ENCODE results near the gene XCR1.

The XCR1 gene

GRCh38 chr3:45991341-45991740 is 35.9 kb downstream of the XCR1 start:
- Histone ChIP-seq H3K4me3 (no peak overlapping the region), H3K27me3 (ENCODE audit: low read depth) (no peaks in the 10 kb centered on the region), H3K4me1 (peaks cover 3% of the 10 kb centered on the region; the same call in 1 of the 2 replicates), H3K36me3 (replicated peaks) (0 out of 2 replicates have a peak, but pooled peaks cover 3% of the 10 kb centered on the region), H3K9me3 (no peaks in the 10 kb centered on the region)
- in situ Hi-C loops (cut with MboI; ENCODE audit: low sequenced_read_pairs): no loop called here
- DNase-seq (ENCODE audit: low spot score in 2 of 2): no peak

GRCh38 chr3:45990181-45990580 is 37.1 kb downstream of the XCR1 start:
- H3K27me3 ChIP-seq (ENCODE audit: low read depth): no peaks in the 10 kb centered on the region

GRCh38 chr3:45988804-45989203 is 38.5 kb downstream of the XCR1 start:
- Histone ChIP-seq H3K36me3 (replicated peaks) (peaks cover 10% of the 10 kb centered on the region), H3K9me3 (no peaks in the 10 kb centered on the region), H3K27me3 (ENCODE audit: low read depth) (no peaks in the 10 kb centered on the region), H3K4me1 (no peaks in the 10 kb centered on the region; the same call in 1 of the 2 replicates), H3K4me3 (no peak overlapping the region)
- no peak for DNase-seq (ENCODE audit: low spot score in 2 of 2)
- in situ Hi-C loops (cut with MboI; ENCODE audit: low sequenced_read_pairs): no loop called here

More at GRCh38 chr3:45990181-45990580, 37.1 kb downstream of the XCR1 start:
- Histone ChIP-seq H3K36me3 (replicated peaks) (peaks cover under 1% of the 10 kb centered on the region; the same call in 1 of the 2 replicates), H3K9me3 (no peaks in the 10 kb centered on the region), H3K4me1 (peaks cover 3% of the 10 kb centered on the region; the same call in 1 of the 2 replicates), H3K4me3 (no peak overlapping the region)
- in situ Hi-C loops (cut with MboI; ENCODE audit: low sequenced_read_pairs): no loop called here
- no peak for DNase-seq (ENCODE audit: low spot score in 2 of 2)

- no peak overlapping the region for H3K4me3 ChIP-seq
- in situ Hi-C loops (cut with MboI; ENCODE audit: low sequenced_read_pairs): no loop called here
- peaks cover 12% of the 10 kb centered on the region for H3K36me3 ChIP-seq (replicated peaks)
- DNase-seq (ENCODE audit: low spot score in 2 of 2): no peak
- no peaks in the 10 kb centered on the region; the same call in 1 of the 2 replicates for H3K4me1 ChIP-seq
- H3K27me3 ChIP-seq (ENCODE audit: low read depth): no peaks in the 10 kb centered on the region
- H3K9me3 ChIP-seq: no peaks in the 10 kb centered on the region
These were observed 38.9 kb downstream of the XCR1 start for GRCh38 chr3:45988362-45988761.

GRCh38 chr3:45987368-45988291 is 39.7 kb downstream of the XCR1 start:
- in situ Hi-C loops (cut with MboI; ENCODE audit: low sequenced_read_pairs): no loop called here
- DNase-seq (ENCODE audit: low spot score in 2 of 2): no peak
- Histone ChIP-seq H3K36me3 (replicated peaks) (peaks cover 19% of the 10 kb centered on the region), H3K4me1 (no peaks in the 10 kb centered on the region), H3K27me3 (ENCODE audit: low read depth) (no peaks in the 10 kb centered on the region), H3K4me3 (no peak overlapping the region), H3K9me3 (no peaks in the 10 kb centered on the region)

DNA sequence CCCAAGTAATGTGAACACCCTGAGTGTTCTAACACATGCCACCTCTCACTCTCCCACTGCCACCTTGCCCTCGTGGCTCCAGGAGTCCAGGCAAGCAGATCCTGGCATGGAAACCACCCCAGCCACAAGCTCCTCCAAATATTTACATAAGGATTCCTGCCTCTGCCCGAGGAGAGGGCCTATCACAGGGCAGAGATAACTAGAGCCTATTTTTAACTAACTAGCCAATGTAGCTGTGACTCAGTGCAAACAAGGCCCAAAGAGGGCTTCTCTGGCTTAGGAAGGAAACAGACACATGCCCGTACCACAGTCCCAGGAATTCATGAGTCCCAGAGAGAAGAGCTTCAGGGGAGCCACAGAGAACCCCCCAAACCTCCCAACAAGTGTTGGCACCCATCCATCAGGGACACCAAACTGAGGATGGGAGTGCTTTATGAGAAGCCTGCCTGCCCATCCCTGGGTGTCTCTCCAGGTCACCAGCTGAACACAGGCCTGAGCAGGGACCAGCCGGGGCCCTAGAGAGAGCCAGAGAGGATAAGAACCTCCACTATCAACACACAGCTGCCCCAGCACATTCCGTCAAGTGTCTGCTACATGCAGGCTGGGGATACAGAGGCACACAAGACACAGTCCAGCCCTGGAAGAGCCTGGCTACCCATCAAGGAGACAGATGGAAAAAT is 40.8 kb downstream of the XCR1 start:
- no peak for DNase-seq (ENCODE audit: low spot score in 2 of 2)
- Histone ChIP-seq H3K27me3 (ENCODE audit: low read depth) (no peaks in the 10 kb centered on the region), H3K4me3 (no peak overlapping the region), H3K4me1 (no peaks in the 10 kb centered on the region), H3K9me3 (no peaks in the 10 kb centered on the region), H3K36me3 (replicated peaks) (peaks cover 30% of the 10 kb centered on the region)
- in situ Hi-C loops (cut with MboI; ENCODE audit: low sequenced_read_pairs): no loop called here

GRCh38 chr3:45985532-45986302 is 41.6 kb downstream of the XCR1 start:
- in situ Hi-C loops (cut with MboI; ENCODE audit: low sequenced_read_pairs): no loop called here
- Histone ChIP-seq H3K36me3 (replicated peaks) (peaks cover 37% of the 10 kb centered on the region), H3K4me3 (no peak overlapping the region), H3K4me1 (no peaks in the 10 kb centered on the region), H3K27me3 (ENCODE audit: low read depth) (no peaks in the 10 kb centered on the region), H3K9me3 (no peaks in the 10 kb centered on the region)
- no peak for DNase-seq (ENCODE audit: low spot score in 2 of 2)

DNA sequence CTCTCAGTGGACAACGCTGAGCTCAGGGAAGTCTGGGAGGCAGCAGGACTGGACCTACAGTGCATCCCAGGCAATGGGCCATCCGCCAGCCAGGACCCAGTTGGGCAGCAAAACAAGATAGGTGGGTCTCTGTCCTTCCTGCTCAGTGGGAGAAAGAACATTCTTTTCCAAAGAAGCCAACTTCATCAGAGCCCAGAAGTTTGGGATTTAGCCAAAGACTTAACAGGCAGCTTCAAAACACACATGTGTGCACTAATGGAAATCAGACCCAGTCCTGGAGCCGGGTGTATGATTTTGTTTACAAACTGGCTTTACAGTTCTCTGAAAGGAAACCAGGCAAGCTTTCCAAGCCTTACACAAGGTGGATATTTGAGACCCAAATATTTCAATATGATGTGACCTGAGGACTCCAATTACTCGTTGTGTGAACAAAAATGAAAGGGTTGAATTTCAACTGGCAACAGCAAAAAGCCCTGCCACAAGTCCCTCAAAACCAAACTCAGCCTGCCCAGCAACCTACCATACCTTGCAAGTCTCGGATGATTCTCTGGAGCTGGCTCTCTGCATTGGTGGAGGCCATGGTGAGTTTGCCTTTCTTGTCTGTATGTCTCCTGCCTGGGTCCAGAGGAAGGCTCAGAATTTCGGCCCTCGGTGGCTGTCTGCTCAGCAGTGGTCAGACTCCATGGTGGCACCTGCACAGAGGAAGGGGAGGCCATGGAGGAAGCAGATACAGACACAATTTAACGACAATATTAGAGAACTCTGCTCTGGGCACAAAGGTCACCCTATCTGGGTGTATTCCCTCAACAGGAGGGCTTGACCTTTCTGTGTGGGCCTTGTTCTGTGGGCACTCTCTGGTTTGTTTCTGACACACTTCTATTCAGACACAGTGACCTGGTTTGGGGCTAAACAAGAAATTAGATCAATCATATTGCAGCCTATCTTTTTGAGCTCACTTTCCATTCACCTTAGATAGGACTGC is 42.7 kb downstream of the XCR1 start:
- DNase-seq (ENCODE audit: low spot score in 2 of 2): no peak
- Histone ChIP-seq H3K36me3 (replicated peaks) (peaks cover 48% of the 10 kb centered on the region), H3K9me3 (no peaks in the 10 kb centered on the region), H3K4me1 (no peaks in the 10 kb centered on the region), H3K4me3 (no peak overlapping the region), H3K27me3 (ENCODE audit: low read depth) (no peaks in the 10 kb centered on the region)
- in situ Hi-C loops (cut with MboI; ENCODE audit: low sequenced_read_pairs): no loop called here

GRCh38 chr3:45983770-45984169 is 43.5 kb downstream of the XCR1 start:
- no peaks in the 10 kb centered on the region for H3K9me3 ChIP-seq
- no peaks in the 10 kb centered on the region for H3K27me3 ChIP-seq (ENCODE audit: low read depth)
- H3K4me1 ChIP-seq: no peaks in the 10 kb centered on the region
- H3K4me3 ChIP-seq: no peak overlapping the region
- in situ Hi-C loops (cut with MboI; ENCODE audit: low sequenced_read_pairs): no loop called here
- H3K36me3 ChIP-seq (replicated peaks): peaks cover 55% of the 10 kb centered on the region
- DNase-seq (ENCODE audit: low spot score in 2 of 2): no peak

GRCh38 chr3:45981346-45982074 is 45.8 kb downstream of the XCR1 start:
- H3K9me3 ChIP-seq: no peaks in the 10 kb centered on the region
- H3K4me1 ChIP-seq: no peaks in the 10 kb centered on the region
- peaks cover 74% of the 10 kb centered on the region for H3K36me3 ChIP-seq (replicated peaks)
- no peaks in the 10 kb centered on the region for H3K27me3 ChIP-seq (ENCODE audit: low read depth)
- in situ Hi-C loops (cut with MboI; ENCODE audit: low sequenced_read_pairs): no loop called here
- DNase-seq (ENCODE audit: low spot score in 2 of 2): no peak
- H3K4me3 ChIP-seq: no peak overlapping the region

GRCh38 chr3:45980819-45981218 is 46.5 kb downstream of the XCR1 start:
- Histone ChIP-seq H3K4me3 (no peak overlapping the region), H3K4me1 (no peaks in the 10 kb centered on the region), H3K9me3 (no peaks in the 10 kb centered on the region), H3K36me3 (replicated peaks) (peaks cover 81% of the 10 kb centered on the region), H3K27me3 (ENCODE audit: low read depth) (no peaks in the 10 kb centered on the region)
- DNase-seq (ENCODE audit: low spot score in 2 of 2): no peak
- in situ Hi-C loops (cut with MboI; ENCODE audit: low sequenced_read_pairs): no loop called here

- no peaks in the 10 kb centered on the region for H3K4me1 ChIP-seq
- no peak for DNase-seq (ENCODE audit: low spot score in 2 of 2)
- in situ Hi-C loops (cut with MboI; ENCODE audit: low sequenced_read_pairs): no loop called here
- H3K36me3 ChIP-seq (replicated peaks): peaks cover 86% of the 10 kb centered on the region
- H3K4me3 ChIP-seq: no peak overlapping the region
- no peaks in the 10 kb centered on the region for H3K27me3 ChIP-seq (ENCODE audit: low read depth)
- H3K9me3 ChIP-seq: no peaks in the 10 kb centered on the region
These were observed 47.0 kb downstream of the XCR1 start for GRCh38 chr3:45980229-45980813.

All from HAP-1 (cell line).